Stimulated activated CD8-positive, alpha-beta memory T cell treated with anti-CD3 and anti-CD28 coated beads, Interleukin-4, amount 100 ng/mL, for 48 hours (primary cell): ENCODE measurements around the gene UBR4.

Source experiments
- DNase-seq: peaks from one replicate; pipeline ENCODE4 v3.0.0-alpha.2; 2020

UBR4 gene

DNA sequence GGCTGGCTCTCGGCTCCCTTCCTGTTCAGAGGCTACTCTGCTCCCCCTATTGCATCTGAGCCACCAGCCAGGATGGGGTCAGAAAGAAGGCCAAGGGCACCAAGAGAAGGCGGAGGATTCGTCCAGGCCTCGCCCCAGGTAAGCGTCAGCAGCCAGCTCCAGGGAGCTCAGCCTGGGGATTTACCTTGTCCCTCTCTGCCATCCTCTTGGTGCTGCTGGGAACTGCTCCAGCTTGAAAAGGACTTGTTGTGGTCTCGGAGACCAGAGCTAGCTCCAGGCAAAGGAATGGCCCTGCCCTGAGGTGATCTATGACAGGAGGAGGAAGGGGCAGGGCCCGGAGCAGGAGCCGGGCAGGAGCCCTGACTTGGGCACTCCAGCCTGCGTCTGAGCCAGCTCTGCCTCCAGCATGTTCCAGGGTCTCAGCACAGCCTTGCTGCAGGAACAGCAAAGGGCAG lies 139.8 kb downstream of the UBR4 start:
- no peak for DNase-seq

DNA sequence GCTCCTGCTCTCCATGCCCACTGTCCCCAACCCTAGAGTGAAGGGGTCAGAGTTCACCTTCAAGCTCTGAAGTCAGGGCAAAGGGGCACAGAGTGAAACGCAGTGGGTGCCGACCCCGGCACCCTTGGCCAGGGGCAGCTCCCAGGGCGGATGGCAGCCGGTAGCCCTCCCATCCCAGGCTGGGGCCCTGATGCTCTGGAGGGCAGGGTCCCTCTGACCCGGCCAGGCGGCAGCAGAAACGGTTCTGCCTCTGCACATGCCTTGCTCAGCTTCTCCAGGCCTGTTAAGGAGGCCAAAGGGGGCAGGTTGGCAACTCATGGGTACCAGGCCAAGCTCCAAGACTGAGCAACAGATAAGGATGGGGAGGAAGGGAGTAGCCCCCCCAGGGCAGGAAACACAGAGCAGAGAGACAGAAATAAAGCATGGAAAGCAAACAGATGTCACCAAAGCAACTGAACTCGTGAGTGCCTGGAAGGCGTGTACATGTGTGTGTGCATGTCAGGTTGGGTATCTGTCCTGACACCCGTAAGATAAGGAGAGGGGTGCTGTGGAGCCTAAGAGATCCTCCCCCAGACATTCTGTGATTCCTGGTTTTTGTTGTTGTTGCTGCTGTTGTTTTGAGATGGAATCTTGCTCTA lies 141.3 kb downstream of the UBR4 start:
- no peak for DNase-seq

DNA sequence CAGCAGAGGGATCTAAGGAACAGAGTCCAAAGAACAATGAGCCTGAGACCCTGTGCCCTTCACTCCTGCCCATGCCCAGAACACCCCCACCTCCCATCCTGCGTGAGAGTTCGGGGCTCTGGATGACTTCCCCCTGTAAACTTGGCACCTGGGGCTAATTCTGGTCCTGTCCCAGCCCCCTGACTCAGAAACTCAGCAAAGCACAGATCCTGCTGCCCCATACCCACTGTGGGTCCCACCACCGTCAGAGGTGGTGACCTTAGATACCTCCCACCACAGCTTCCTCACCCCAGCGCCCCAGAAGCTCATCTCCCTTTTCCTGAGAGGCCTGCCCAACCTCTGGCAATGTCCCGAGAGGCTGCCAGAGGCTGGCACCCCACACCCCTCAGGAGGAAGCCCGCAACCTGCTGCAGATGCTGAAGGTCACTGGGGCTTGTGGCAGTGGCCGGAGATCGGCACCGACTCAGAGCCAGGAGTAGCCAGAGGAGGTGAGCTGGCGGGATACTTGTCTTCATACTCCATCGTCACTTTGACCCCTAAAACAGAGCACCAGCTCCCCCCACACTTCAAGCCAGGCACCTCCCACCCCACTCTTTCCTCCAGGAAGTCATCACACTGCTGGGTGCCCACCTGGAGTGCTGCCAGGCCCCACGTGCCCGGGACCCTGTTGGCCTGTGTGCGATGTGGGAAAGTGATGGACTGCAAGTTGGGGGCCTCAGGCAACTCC lies 142.0 kb downstream of the UBR4 start:
- no peak for DNase-seq

DNA sequence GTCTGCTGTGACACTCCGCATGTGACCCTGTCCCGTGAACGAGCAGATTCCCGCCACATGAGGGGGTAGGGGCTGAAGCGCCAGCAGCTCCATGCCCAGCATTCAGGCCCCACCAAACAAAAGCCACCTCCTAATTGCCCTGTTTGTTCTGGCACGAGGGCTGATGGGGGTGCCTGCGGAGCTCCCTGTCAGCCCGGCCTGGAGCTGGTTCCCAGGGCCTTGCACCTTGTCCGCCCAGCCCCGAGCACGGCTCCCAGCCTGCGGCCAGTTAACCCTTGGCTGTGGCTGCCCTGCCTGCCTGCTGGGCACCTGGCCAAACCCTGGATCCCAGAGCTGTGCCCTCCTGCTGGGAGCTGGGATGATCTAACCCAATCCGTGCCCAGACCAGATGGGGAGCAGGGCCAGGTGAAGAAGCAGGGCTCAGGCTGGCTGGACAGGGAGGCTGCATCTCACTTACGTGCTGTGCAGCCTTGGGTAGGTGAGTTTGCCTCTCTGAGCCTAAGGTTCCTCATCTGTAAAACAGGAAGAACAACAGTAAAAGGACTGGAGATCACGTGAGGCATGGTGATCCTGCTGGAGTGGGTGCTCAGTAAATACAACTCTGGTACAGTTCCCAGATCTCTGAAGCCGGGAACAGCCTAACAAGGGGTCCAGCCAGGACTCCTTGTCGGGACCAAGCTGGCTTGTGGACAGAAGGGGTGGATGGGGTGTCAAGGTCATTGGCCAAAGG lies 142.7 kb downstream of the UBR4 start:
- DNase-seq, result no peak

DNA sequence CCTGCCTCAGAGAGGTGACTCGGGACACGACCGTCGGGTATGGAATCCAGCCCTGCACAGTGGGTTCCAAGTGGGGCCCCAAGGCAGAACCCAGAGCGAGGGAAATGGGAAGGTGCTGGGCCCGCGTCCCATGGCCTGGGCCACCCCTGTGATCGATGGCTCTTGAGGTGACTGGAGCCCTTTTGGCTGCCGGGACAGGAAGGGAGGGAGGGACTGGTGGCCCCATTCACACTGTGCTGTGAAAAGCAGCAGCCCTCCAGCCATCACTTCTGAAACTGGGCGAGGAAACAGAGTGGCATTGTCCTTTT lies 143.2 kb downstream of the UBR4 start:
- DNase-seq, result no peak

DNA sequence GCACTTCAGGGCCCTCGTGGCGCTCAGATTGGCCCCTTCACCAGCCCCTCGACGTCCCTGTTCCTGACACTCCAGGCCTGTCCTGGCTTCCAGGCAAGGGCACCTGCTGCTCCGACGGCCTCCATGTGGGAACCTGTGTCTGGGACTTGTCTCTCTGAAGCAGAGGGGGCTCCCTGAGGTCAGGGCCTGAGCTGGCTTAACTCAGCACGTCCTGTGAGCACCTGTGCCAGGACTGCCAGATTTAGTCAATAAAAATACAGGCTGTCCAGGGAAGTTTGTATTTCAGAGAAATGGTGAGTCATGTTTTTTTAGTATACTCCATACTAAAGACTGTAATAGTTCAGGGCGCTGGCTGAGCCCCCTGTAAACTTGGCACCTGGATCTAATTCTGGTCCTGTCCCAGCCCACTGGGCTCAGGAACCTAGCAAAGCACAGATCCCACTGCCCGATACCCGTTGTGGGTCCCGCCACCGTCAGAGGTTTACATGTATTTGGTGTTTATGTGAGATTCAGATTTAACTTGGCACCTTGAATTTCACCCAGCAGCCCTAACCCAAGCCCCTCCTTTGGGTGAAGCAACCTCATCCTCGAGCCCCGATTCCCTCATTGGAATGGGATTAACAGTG lies 143.7 kb downstream of the UBR4 start:
- DNase-seq, result no peak

DNA sequence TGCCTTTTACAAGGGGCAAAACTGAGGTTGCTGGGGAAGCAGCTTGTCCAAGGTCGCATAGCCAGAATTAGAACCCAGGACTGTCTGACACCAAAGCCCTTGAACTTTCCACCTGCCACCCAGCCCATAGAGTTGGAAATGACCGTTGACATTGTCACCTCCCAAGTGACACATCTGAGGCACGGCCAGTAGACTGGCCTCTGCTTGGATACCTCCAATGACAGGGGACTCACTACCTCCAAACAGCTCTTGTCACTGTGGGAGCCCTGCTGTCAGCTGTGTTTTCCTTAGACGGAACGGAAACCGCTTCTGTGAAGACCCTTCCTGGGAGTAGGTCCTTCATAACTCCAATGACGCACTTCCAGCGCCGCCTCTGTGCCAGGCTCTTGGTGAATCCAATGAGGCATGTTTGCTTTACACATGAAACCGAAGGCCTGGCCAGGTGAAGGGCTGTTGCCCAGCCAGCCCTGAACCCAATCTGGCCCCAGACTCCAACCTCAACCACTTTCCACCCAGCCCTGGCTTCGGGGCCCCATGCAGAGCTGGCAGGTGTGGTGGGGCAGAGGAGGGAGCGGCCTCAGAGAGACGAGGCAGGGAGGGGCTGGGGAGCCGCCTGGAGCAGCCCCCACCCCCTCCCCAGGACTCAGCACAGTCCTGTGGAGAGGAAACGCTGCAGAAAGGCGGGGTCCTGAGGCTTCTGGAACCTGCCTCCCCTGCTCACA lies 144.4 kb downstream of the UBR4 start:
- no peak for DNase-seq

DNA sequence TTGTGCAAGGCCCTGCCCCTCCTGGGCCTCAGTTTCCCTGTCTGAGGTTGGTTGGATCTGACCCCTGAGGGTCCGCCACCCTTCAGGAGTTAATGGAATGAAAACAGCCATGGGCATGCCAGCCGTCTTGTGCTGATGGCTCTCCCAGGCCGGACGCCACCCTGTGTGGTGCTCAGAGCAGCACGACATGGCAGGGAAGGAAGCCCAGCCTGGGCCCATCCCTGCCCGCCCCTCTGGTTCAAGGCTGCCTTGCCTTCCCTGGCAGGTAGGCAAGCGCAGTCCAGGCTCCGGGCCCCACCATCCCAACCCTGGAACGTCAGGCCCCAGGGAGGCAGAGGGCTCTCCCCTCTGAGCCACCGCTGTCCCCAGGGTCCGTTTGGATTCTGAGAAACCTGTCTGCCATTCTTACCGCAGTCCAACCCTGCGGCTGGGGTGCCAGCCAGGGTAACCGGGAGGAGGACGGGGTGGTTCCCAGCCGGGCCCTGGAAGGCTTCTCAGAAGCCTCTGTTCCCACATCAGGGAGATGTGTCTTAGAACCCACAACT lies 145.1 kb downstream of the UBR4 start:
- DNase-seq, result no peak

DNA sequence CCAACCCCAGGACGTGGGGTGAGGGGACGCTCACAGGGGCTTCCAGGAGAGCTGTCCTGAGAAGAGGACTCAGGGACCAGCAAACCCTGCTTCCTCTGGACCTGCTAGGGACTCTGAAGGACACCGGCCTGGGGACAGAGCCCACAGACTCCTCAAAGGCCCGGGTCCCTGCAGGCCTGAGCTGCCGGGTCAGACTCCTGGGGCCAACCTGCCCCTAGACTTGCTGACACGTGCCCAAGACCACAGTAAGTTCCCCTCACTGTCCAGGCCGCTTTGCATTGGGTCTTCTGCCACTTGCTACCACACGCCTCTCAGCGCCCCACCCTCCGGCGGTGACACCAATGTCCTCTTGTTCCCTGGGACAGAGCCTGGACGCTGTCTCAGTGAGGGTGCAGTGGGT lies 146.9 kb downstream of the UBR4 start:
- no peak for DNase-seq

DNA sequence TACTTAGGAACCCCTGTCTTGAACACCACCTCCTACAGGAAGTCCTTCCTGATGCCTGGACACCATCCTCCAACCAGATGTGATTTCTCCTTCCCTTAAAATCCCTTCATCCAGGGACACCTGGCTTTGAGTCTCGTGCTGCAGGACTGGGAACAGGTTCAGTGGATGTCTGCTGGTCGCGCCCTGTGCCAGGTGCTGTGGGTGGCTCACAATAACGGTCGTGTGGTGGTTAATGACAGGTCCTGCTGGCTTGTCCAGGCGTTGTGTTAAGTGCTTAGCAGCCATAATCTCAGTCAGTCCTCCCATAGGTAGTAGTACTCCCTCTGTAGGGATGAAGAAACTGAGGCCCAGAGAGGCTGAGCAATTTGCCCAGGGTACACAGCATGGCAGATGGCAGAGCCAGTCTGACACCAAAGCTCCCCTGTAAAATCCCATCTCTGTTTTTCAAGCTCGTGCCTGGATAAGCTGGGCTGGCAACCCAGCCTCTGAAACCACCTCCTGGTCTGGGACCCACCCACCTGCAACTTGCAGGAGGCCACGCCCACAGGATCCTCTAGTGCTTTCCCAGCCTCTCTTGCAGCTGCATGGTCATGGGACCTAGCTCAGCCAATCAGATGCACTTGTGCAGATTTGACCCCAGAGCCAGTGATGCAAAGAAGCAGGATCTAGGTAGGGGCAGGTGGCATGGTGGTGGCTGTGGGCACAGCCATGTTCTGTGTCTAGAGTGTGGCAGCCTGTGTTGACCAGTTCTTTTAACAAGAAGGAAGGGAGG lies 147.6 kb downstream of the UBR4 start:
- peak; percentile 34 for DNase-seq

DNA sequence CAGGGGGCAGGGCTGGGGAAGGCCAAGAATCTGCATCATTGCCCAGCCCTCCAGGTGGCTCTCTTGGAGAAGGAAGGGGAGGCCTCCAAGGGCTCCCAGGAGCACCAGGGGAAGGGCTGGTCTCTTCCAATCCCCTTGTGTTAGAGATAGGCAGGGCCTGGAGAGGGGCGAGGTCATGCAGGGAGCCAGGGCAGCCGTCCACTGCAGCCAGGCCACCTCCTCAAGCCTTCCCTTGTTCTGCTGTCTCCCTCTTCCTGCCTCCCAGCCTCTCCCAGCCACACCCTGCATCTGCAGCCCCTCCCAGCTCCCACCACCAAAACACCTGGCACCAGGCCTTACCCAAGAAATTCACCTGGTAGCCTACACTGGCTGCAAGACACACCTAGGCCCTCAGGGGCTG lies 148.3 kb downstream of the UBR4 start:
- no peak for DNase-seq

DNA sequence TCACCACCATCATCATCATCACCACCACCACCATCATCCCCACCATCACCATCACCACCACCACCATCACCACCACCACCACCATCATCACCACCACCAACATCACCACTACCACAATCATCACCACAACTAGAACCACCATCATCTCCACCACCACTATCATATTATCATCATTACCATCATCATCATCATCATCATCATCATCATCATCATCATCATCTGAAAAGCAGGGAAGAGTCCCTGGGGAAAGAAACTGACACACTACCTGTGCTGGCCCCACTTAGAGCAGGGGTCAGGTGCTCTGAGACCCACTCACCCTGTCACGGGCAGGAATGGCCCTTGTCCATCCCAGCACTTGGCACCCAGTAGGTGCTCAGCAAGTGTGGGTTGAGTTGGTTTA lies 148.7 kb downstream of the UBR4 start:
- DNase-seq, result no peak

DNA sequence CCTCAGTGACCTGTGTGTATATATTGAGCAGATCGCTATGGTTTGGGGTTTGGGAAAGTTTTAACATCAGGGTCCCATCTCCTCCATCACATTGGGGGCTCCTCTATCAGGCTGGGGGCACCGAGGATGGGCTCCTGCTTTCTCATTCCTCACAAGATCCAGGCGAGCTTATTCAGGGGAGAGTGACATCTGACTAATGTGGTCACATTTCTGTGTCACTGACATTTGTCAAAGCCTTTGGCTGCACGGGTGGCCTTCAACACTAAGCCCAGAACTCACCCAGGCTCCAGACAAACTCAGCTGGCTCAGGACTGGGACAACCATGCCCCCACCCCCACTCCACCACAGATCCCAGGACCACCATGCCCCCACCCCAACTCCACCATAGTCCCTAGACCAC lies 150.3 kb downstream of the UBR4 start:
- DNase-seq, result no peak

DNA sequence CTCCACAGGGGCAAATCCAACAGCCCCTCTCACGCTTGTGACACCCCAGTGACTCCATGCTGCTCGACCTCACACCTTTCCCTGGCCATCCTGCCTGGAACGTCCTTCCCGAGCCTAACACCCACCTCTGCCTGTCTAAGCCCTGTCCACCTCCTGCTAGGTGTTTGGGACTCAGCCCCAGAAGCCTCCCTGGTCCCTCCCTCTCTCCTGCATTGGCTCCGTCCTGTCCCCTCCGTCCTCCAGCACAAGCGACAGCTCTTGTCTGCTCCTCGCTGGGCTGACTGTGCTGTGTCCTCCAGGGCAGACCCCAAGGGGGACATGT lies 151.6 kb downstream of the UBR4 start:
- no peak for DNase-seq

DNA sequence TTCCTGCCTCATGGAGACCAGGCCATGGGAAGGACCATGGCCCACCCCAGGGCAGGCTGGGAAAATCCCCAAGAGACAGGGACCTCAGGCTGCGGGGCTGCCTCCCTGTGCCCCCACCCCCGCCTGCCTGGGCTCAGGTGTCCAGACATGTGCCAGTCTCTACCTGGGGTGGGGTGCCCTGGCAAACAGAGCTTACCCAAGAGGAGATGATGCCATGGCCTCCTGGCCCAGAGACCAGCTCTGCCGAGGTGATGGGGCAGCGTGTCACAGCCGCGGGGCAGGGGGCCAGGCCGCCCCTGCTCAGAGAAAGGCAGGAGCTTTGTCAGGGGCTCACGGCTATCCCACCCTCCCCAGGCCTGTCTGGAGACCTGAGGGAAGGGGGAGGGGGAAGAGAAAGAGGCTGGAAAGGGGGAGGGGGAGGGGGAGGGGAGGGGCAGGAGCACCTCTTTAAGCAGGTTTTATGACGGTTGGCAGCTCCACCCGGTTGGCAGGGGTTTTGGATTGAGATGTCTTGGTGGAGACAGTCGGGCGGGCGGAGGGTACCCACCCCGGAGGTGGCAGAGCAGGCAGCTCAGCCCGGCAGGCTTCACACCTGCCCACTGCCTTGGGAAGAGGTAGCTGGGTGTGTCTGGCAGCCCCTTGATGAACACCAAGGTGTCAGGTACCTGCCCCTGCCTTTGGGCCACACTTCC lies 152.1 kb downstream of the UBR4 start:
- DNase-seq, result no peak

DNA sequence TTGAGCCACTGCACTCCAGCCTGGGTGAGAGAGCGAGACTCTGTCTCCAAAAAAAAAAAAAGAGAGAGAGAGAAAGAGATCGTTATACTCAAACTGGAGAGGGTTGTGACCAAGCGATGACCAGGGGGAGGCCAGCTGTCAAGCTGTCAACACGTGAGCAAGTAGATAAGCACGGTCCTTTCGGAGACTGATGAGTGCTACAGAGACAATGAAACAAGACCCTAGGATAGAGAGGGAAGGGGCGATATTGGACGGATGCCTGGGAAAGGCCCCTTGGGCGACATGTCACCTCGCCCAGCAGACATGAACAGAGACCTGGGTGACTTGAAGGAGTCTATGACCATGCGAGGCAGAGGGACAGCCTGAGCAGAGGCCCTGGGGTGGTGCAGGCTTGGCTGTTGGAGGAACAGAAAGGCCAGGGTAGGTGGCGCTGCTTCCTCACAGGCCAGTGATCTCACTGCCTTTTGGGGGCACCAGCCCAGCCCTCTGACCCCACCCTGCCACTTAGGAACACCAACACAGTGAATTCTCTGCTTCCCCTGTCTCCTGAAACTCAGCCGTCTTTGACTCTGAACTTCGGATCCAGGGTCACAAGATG lies 152.8 kb downstream of the UBR4 start:
- no peak for DNase-seq

DNA sequence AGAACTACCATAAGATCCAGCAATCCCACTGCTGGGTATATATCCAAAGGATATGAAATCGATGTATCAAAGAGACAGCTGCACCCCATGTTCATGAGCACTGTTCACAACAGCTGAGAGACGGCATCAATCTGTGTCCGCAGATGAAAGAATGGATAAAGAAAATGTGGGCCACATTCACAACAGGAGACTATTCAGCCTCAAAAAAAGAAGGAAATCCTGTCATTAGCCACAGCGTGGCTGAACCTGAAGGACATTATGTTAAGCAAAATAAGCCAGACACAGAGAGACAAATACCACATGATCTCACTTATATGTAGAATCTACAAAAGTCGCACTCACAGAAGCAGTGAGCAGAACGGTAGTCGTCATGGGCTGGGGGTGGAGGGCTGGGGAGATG lies 154.4 kb downstream of the UBR4 start:
- DNase-seq, result no peak

DNA sequence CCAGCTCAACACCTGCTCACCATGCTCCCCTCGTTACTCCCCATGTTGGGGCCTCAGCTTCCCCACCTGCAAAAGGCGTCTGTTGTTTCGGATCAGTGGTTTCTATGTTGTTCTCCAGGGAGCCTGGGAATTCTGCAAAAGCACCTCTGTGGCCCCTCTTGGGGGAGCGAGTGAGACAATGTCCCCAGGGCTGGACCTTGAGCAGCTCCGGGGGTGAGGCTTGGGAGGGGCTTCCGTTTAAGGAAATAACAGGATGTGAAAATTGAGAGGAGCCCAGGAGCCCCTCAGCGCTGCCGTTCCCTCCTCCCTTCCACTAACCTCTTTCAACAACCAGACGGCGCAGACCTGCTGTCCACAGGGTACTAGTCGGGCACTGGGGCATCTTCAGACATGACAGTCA lies 155.1 kb downstream of the UBR4 start:
- no peak for DNase-seq

DNA sequence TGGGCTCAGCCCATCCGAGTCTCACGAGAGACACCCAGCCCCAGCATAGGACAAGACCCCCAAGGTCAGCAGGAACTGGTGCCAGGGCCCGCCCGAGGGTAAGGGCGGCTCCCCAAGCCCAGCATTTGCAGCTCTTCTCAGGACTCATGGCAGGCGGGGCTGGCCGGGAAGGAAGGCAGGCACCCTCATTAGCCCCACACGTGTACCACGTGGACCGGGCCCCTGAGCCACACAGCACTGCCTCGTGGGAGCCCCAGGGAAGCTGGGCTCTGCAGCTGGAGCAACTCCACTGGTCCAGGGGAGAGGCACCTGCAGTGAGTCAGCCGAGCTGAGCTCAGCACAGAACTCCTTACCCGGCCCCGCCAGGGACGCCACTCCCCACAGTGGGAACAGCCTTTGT lies 155.8 kb downstream of the UBR4 start:
- DNase-seq, result no peak

DNA sequence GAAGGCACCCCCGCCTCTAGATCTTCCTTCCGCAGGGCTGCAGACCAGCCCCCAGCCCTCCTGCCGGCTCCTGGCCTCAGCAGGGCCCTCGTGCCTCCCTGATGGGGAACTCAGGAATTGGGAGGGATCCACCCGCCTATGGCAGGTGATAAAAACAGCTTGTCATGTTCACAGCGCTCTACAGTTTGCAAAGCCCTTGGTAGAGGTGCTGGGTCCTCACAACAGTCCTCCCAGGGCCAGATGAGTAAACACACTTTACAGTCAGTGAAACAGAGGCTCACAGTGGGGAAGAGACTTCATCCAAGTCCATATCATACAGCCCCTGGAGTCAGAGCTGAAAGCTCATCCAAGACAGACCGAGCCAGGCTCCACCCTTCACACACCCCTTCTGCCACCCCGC lies 156.6 kb downstream of the UBR4 start:
- no peak for DNase-seq

DNA sequence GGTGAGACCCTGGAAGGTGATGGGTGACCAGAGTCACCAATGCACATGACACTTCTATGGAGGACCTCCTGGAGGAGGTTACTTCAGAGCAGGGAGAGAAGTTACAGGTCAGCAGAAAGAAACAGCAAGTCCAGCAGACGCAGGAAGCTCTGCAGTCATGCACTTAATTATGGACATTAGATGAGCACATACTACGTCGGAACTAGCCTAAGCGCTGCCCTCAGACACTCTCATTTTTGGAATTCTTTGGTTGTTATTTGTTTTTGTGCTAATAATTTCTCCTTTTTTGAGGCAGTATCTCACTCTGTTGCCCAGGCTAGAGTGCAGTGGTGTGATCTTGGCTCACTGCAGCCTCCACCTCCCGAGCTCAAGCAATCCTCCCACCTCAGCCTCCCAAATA lies 160.3 kb downstream of the UBR4 start:
- no peak for DNase-seq
